Central memory CD8-positive, alpha-beta T cell (primary cell): Measurements from ENCODE around the gene DNPH1.
A peak's percentile ranks its signal among the peaks of the same experiment; 100 is the strongest.

ENCODE experiments used
- ATAC-seq: fragments of 150-1000 bp; cut with Tn5 transposase; replicated peaks from 2 replicates; pipeline ENCODE4 v1.10.0; 2022; ENCODE audit warnings: mild to moderate bottlenecking, moderate FRiP score, moderate number of reproducible peaks; ENCODE audit not compliant: poor library complexity, severe bottlenecking; ENCODE audit errors: extremely low read depth
- DNase-seq, 2 donors: peaks; one replicate each; pipeline ENCODE4 v3.0.0; 2021; ENCODE audit warnings: low spot score in 2 of 2
- H3K27ac Mint-ChIP-seq: one replicate; pipeline ENCODE4 v1.8.0; 2022; ENCODE audit warnings: low read depth, mild to moderate bottlenecking, moderate library complexity, mixed read lengths
- H3K27me3 Mint-ChIP-seq: one replicate; pipeline ENCODE4 v1.8.0; 2022; ENCODE audit warnings: mixed read lengths
- H3K36me3 Mint-ChIP-seq: one replicate; pipeline ENCODE4 v1.8.0; 2022; ENCODE audit warnings: mild to moderate bottlenecking, moderate library complexity, mixed read lengths; ENCODE audit not compliant: insufficient read depth
- H3K4me1 Mint-ChIP-seq: one replicate; pipeline ENCODE4 v1.8.0; 2022; ENCODE audit warnings: mixed read lengths
- H3K4me3 Mint-ChIP-seq: one replicate; pipeline ENCODE4 v1.8.0; 2022; ENCODE audit warnings: mild to moderate bottlenecking, moderate library complexity, mixed read lengths
- H3K9me3 Mint-ChIP-seq: one replicate; pipeline ENCODE4 v1.8.0; 2022; ENCODE audit warnings: mixed read lengths

DNPH1 gene

GRCh38 chr6:43260791-43261190, 31.5 kb upstream of the DNPH1 start:
- DNase-seq = no peak
- Mint-ChIP-seq H3K27me3 (peaks cover 4% of the 10 kb centered on the region), H3K4me3 (no peak overlapping the region), H3K4me1 (no peaks in the 10 kb centered on the region), H3K9me3 (no peaks in the 10 kb centered on the region), H3K27ac (no peak overlapping the region), H3K36me3 (peaks cover 1% of the 10 kb centered on the region)
- no peak for ATAC-seq

GRCh38 chr6:43258807-43259686, 29.8 kb upstream of the DNPH1 start:
- ATAC-seq (no peak), DNase-seq (no peak)
- Mint-ChIP-seq H3K27ac (no peak overlapping the region), H3K4me1 (no peaks in the 10 kb centered on the region), H3K4me3 (no peak overlapping the region), H3K27me3 (peaks cover 12% of the 10 kb centered on the region), H3K36me3 (no peaks in the 10 kb centered on the region), H3K9me3 (no peaks in the 10 kb centered on the region)

- Mint-ChIP-seq H3K4me3 (no peak overlapping the region), H3K27me3 (peaks cover 15% of the 10 kb centered on the region), H3K27ac (no peak overlapping the region), H3K4me1 (no peaks in the 10 kb centered on the region), H3K36me3 (no peaks in the 10 kb centered on the region), H3K9me3 (no peaks in the 10 kb centered on the region)
- ATAC-seq (no peak), DNase-seq (no peak)
Measured at GRCh38 chr6:43258180-43258579, 28.9 kb upstream of the DNPH1 start.

GRCh38 chr6:43257367-43258145, 28.3 kb upstream of the DNPH1 start:
- H3K36me3 Mint-ChIP-seq = no peaks in the 10 kb centered on the region
- H3K9me3 Mint-ChIP-seq = no peaks in the 10 kb centered on the region
- H3K4me1 Mint-ChIP-seq = no peaks in the 10 kb centered on the region
- ATAC-seq (no peak), DNase-seq (no peak)
- H3K27ac Mint-ChIP-seq = no peak overlapping the region
- H3K27me3 Mint-ChIP-seq = peaks cover 21% of the 10 kb centered on the region
- no peak overlapping the region for H3K4me3 Mint-ChIP-seq

GRCh38 chr6:43256670-43257366, 27.5 kb upstream of the DNPH1 start:
- H3K4me1 Mint-ChIP-seq = no peaks in the 10 kb centered on the region
- H3K27me3 Mint-ChIP-seq = peaks cover 28% of the 10 kb centered on the region
- ATAC-seq = no peak

GRCh38 chr6:43255408-43256054, 26.2 kb upstream of the DNPH1 start:
- no peak for ATAC-seq
- no peak overlapping the region for H3K4me3 Mint-ChIP-seq
- peaks cover 38% of the 10 kb centered on the region for H3K27me3 Mint-ChIP-seq
- no peaks in the 10 kb centered on the region for H3K4me1 Mint-ChIP-seq
- H3K36me3 Mint-ChIP-seq = no peaks in the 10 kb centered on the region
- no peak overlapping the region for H3K27ac Mint-ChIP-seq
- no peaks in the 10 kb centered on the region for H3K9me3 Mint-ChIP-seq
- DNase-seq = no peak

More at GRCh38 chr6:43256670-43257366, 27.5 kb upstream of the DNPH1 start:
- Mint-ChIP-seq H3K36me3 (no peaks in the 10 kb centered on the region), H3K9me3 (no peaks in the 10 kb centered on the region), H3K4me3 (no peak overlapping the region), H3K27ac (no peak overlapping the region)
- no peak for DNase-seq

GRCh38 chr6:43254846-43255245, 25.6 kb upstream of the DNPH1 start:
- DNase-seq = no peak
- H3K27me3 Mint-ChIP-seq = peaks cover 38% of the 10 kb centered on the region
- no peak for ATAC-seq
- no peaks in the 10 kb centered on the region for H3K36me3 Mint-ChIP-seq
- H3K27ac Mint-ChIP-seq = no peak overlapping the region
- H3K4me1 Mint-ChIP-seq = no peaks in the 10 kb centered on the region
- H3K4me3 Mint-ChIP-seq = no peak overlapping the region
- no peaks in the 10 kb centered on the region for H3K9me3 Mint-ChIP-seq

GRCh38 chr6:43254138-43254817, 25.0 kb upstream of the DNPH1 start:
- no peak for ATAC-seq
- H3K36me3 Mint-ChIP-seq = no peaks in the 10 kb centered on the region
- H3K4me3 Mint-ChIP-seq = no peak overlapping the region
- no peak overlapping the region for H3K27ac Mint-ChIP-seq
- DNase-seq = no peak
- H3K9me3 Mint-ChIP-seq = no peaks in the 10 kb centered on the region
- peaks cover 38% of the 10 kb centered on the region for H3K27me3 Mint-ChIP-seq
- H3K4me1 Mint-ChIP-seq = no peaks in the 10 kb centered on the region

GRCh38 chr6:43253401-43253800, 24.1 kb upstream of the DNPH1 start:
- peaks cover 38% of the 10 kb centered on the region for H3K27me3 Mint-ChIP-seq
- no peak overlapping the region for H3K27ac Mint-ChIP-seq
- H3K4me1 Mint-ChIP-seq = no peaks in the 10 kb centered on the region
- DNase-seq (no peak), ATAC-seq (no peak)
- no peak overlapping the region for H3K4me3 Mint-ChIP-seq
- no peaks in the 10 kb centered on the region for H3K36me3 Mint-ChIP-seq
- no peaks in the 10 kb centered on the region for H3K9me3 Mint-ChIP-seq

GRCh38 chr6:43250992-43251373, 21.7 kb upstream of the DNPH1 start:
- peaks cover 2% of the 10 kb centered on the region for H3K36me3 Mint-ChIP-seq
- DNase-seq = no peak
- no peaks in the 10 kb centered on the region for H3K9me3 Mint-ChIP-seq
- peaks cover 8% of the 10 kb centered on the region for H3K4me1 Mint-ChIP-seq
- no peak for ATAC-seq
- H3K27me3 Mint-ChIP-seq = peaks cover 35% of the 10 kb centered on the region
- H3K27ac Mint-ChIP-seq = peak overlapping the region; percentile 42
- H3K4me3 Mint-ChIP-seq = no peak overlapping the region

- Mint-ChIP-seq H3K4me3 (no peak overlapping the region), H3K27ac (no peak overlapping the region)
Measured at GRCh38 chr6:43248791-43249190, 19.5 kb upstream of the DNPH1 start.

GRCh38 chr6:43248101-43248500, 18.8 kb upstream of the DNPH1 start:
- Mint-ChIP-seq H3K27me3 (peaks cover 22% of the 10 kb centered on the region), H3K36me3 (peaks cover 2% of the 10 kb centered on the region), H3K9me3 (no peaks in the 10 kb centered on the region), H3K4me3 (peak overlapping the region; percentile 83), H3K27ac (peak overlapping the region; percentile 75), H3K4me1 (peaks cover 8% of the 10 kb centered on the region)
- DNase-seq = no peak
- ATAC-seq = no peak

More at GRCh38 chr6:43248791-43249190, 19.5 kb upstream of the DNPH1 start:
- H3K27me3 Mint-ChIP-seq = peaks cover 26% of the 10 kb centered on the region
- H3K9me3 Mint-ChIP-seq = no peaks in the 10 kb centered on the region
- DNase-seq (no peak), ATAC-seq (no peak)
- H3K36me3 Mint-ChIP-seq = peaks cover 2% of the 10 kb centered on the region
- peaks cover 8% of the 10 kb centered on the region for H3K4me1 Mint-ChIP-seq
